NT2/D1 (cell line): ENCODE measurements around the gene ALDH18A1.

ENCODE experiments used
- DNase-seq: peaks from one replicate; pipeline ENCODE4 v3.0.0-alpha.2; 2011; ENCODE audit warnings: low read depth, low spot score
- H3K27me3 ChIP-seq: 2 replicates; pipeline ENCODE4 v1.6.0; 2011; ENCODE audit warnings: mild to moderate bottlenecking; ENCODE audit not compliant: insufficient read length, insufficient read depth
- H3K36me3 ChIP-seq: 2 replicates; pipeline ENCODE4 v1.6.1; 2011; ENCODE audit warnings: mild to moderate bottlenecking, low read length, mixed read lengths; ENCODE audit not compliant: insufficient read depth, insufficient read length
- H3K4me1 ChIP-seq: 2 replicates; pipeline ENCODE4 v1.5.1; 2011; ENCODE audit not compliant: insufficient read depth, insufficient read length
- H3K4me3 ChIP-seq: 2 replicates; pipeline ENCODE4 v1.5.1; 2011; ENCODE audit warnings: low read depth; ENCODE audit not compliant: insufficient read length
- H3K9ac ChIP-seq: 2 replicates; pipeline ENCODE4 v1.6.0; 2011; ENCODE audit warnings: low read depth; ENCODE audit not compliant: insufficient read length
- H3K9me3 ChIP-seq: 2 replicates; pipeline ENCODE4 v1.5.1; 2011; ENCODE audit warnings: mild to moderate bottlenecking, low read length; ENCODE audit not compliant: insufficient read depth
- SUZ12 ChIP-seq: IDR thresholded peaks from 2 replicates; pipeline ENCODE4 v1.6.1; 2011; ENCODE audit not compliant: insufficient read length, insufficient read depth; ENCODE audit errors: extremely low read depth
- YY1 ChIP-seq: IDR thresholded peaks from 2 replicates; pipeline ENCODE4 v1.6.1; 2011; ENCODE audit not compliant: insufficient read length, insufficient read depth
- ZNF274 ChIP-seq: IDR thresholded peaks from 2 replicates; pipeline ENCODE4 v1.6.1; 2011; ENCODE audit warnings: mild to moderate bottlenecking, low read depth, low read length

ALDH18A1 gene

DNA sequence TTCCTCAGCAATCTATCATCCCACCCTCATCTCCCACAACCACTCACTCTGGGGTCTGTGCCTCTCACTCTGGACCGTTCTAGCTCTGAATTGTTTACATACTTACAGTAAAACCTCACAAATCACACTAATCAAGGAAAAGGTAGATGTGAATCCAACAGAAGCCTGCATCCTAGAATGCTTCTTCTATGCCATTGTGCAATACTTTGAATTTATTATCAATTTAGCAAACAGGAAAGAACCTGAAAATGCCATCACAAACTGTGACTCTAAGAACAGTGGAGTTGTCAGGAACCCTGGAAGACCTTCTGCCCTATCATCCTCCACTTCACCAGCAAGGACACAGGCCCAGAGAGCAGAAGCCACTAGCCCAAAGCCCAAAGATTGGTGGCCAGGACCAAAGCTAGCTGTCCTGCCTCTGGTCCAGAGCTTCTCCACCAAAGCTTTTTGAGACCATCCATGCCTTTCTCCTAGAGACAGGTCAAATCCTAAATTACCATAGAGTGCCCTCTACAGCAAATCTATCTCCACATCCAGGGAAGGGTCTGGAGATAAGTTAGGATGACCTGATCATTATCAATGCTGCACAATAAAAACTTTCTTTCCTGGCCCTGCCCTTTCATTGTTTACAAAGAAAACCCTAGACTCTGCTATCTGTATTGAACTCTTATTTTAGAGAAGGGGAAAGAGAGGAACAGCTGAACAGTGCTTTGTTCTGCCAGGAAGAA, 97.8 kb downstream of the ALDH18A1 start:
- Histone ChIP-seq H3K4me1 (peaks cover 5% of the 10 kb centered on the region), H3K36me3 (no peaks in the 10 kb centered on the region), H3K9me3 (no peaks in the 10 kb centered on the region), H3K27me3 (peaks cover 5% of the 10 kb centered on the region), H3K9ac (no peak overlapping the region), H3K4me3 (no peak overlapping the region)
- no peak for TF ChIP-seq SUZ12
- TF ChIP-seq ZNF274 = no peak
- TF ChIP-seq YY1 = no peak
- DNase-seq = no peak

DNA sequence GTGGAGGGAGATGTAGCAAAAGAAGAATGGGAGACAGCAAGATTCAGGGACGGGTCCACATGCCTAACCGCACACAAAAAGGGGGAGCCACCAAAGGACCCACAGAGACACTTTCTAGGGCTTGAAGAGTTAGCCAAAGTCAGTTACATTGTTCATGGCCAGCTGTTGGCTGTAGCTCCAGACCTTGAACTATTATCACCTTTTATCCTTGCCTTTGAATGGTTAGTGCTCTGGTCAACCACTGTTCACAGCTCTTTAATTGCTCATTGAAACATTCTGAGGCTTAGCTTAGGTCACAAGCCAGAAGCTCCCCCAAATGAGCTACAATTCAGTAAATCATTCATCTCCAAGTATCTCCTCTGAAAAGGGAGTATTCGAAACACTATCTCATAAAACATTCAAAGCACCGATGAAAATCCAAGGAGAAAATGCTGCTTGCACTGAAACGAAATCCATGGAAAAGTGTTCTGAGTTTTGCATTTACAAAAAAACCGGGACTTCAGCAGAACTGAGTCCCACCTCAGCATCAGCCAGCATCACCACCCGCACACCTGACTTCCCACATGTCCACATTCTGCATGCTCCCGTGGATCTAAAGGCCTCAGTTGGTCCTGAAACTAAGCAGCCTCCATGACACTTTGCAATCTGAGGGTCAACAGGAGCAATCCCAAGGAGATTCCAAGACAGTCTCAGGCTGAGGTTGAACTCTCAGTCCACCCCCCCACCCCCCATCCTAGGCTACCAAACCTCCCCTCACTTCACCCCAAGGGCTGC, 99.3 kb downstream of the ALDH18A1 start:
- Histone ChIP-seq H3K4me1 (peaks cover 5% of the 10 kb centered on the region), H3K9me3 (peaks cover 4% of the 10 kb centered on the region; the same call in 1 of the 2 replicates), H3K4me3 (no peak overlapping the region), H3K36me3 (no peaks in the 10 kb centered on the region), H3K27me3 (peaks cover 5% of the 10 kb centered on the region), H3K9ac (no peak overlapping the region)
- no peak for DNase-seq
- TF ChIP-seq SUZ12 = no peak
- TF ChIP-seq ZNF274 = no peak
- TF ChIP-seq YY1 = no peak
